ENCODE data around the gene UBE2A. TPM values are rescaled to one million over a fixed set of nuclear protein-coding genes. Genes with fewer than 3 reads are reported as not detected.

Gene UBE2A
- 36.6 and 48.1 TPM in 2 replicates for polyA plus RNA-seq (2014; cell fraction: cytosol; rRNA removed)
- 45.3 and 64.4 TPM in 2 replicates for polyA plus RNA-seq (2014; cell fraction: nucleus; rRNA removed)

- DNase-seq (ENCODE audit: low spot score) = peak; percentile 87
Observed at GRCh38 chrX:119574394-119575266, at the start of gene UBE2A. Gene UBE2A (plus strand): TSS chrX:119574563. CDS start chrX:119574712, 149 bp downstream.

DNA sequence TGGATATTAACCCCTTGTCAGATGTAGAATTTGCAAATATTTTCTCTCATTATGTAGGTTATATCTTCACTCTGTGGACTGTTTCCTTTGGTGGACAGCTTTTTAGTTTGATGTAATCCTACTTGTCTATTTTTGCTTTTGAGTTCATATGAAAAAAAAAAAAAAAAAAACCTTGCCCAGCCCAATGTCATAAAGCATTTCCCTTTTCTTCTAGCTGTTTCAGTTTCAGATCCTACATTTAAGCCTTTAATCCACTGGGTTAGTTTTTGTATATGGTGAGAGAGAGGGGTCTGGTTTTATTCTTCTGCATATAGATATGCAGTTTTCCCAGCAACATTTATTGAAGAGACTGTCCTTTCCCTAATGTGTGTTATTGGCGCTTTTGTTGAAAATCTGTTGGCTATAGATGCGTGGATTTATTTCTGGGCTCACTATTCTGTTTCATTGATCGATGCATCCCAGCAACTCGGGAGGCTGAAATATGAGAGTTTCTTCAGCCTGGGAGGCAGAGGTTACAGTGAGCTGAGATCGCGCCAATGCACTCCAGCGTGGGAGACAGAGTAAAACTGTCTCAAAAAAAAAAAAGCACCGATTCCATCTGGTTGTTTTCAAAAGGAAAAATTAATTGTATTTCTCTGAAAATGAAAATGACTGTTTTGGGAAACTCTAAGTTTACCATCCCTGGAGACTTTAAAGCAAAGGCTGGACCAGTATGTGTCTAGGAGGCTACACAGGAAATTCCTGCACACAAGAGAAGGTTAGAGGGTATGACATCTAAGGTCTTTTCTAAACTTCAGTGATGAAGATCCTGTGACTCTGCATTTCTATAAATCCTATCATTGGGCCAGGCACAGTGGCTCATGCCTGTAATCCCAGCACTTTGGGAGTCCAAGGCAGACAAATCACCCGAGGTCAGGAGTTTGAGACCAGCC, 44.8 kb upstream of the UBE2A start:
- no peak for DNase-seq (ENCODE audit: low spot score)

DNA sequence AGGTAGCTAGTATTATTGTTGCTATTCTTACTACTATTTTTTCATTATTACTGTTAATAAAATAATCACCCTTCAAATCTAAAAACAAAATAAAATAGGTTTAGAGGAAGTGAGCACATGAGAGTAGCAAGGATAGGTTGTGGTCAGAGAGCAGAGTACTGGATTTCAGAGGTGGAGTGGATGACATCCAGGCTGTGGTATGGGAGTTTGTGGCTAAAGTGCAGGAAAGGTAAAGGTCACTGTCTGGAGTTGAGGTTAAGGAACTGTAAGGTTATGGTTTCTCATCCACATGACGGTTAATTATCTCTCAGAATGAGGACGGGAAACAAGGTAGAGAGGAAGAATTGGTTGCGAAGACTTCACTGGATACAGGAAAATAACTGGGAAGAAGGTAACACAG, 36.9 kb upstream of the UBE2A start:
- no peak for DNase-seq (ENCODE audit: low spot score)

DNA sequence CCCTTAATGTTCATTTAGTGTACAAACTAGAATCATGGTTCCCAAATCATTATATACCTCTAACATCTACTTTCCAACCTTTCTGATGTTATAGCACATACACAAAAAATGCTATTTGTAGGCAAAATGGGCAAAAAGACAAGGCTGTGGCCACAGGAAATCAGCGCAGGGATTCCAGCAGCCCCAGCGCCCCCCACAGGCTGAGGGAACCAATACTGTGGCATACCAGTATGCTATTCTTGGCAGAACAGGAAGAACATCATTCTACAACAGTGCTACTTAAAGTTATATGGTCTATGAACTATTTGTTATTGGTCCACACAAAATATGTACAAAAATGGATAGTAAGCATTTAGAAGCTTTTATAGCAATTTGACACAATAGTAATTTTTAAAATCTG, 34.5 kb upstream of the UBE2A start:
- DNase-seq (ENCODE audit: low spot score) = no peak

GRCh38 chrX:119541188-119541587, 33.2 kb upstream of the UBE2A start:
- DNase-seq (ENCODE audit: low spot score) = no peak

GRCh38 chrX:119549327-119550016, 24.9 kb upstream of the UBE2A start:
- no peak for DNase-seq (ENCODE audit: low spot score)

DNA sequence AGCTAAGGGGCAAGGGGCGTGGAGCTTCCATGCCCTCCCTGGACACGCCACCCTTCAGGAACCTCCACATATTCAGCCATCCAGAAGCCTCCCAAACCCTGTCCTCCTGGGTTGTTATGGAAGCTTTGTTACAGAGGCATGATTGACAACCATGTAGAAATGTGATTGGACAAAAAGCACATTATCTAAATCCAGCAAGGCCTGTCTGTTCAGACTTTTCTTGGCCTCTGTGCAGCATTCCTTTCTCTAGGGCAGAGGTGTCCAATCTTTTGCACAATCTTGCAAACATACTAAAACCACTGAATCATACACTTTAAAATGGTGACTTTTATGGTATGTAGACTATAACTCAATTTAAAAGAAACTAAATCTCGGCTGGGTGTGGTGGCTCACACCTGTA, 21.9 kb upstream of the UBE2A start:
- no peak for DNase-seq (ENCODE audit: low spot score)

DNA sequence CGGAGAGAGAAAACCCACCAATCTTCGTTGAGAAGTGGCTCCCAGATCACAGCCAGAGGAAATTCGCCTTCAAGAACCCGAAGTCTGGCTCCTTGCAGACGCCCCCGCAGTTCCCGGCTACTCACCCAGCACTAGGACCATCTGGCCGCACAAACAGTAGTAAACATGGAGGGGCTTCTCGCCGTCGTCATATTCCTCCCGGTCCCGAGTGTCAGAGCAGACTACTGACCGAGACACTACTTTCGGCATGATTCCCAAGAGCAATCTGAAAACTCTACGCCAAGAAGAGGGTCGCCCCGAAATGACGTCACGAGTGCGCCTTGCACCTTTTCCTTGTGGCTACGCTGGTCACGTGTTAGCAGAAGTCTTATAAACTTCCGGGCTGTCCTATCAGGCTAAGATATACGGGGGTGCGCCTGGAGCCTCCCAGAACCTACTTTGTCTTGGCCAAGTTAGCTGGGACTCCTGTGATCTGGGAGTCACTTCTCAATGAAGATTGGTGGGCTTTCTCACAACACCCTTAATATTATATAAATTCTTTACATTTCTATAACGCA, 9.2 kb upstream of the UBE2A start, which contains the start of gene STEEP1:
Gene STEEP1 (minus strand): TSS at position 303 of the 557 bp plus-strand sequence. CDS start 54 bp downstream, at position 249.
- DNase-seq (ENCODE audit: low spot score) = peak; percentile 95

DNA sequence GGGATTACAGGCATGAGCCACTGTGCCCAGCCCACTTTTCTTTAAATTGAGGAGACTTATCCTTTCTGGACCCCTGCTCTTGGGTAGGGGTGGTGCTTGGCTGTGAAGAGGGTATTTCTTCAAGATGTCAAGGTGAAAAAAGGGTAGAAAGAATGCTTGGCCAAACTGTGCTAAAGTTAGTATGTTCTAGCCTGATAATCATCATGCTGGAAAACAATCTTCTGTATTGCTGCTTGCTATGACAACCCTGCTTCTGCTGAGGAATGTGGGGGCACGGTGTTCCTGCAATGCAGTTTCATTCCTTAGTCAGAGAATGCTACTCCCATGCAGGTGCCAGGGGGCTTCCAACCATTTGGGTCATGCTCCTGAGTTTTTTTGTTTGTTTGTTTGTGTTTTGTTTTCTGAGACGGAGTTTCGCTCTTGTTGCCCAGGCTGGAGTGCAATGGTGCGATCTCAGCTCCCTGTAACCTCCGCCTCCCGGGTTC, 4.0 kb upstream of the UBE2A start:
- DNase-seq (ENCODE audit: low spot score) = no peak

- no peak for DNase-seq (ENCODE audit: low spot score)
Observed at GRCh38 chrX:119573222-119573621, 1.1 kb upstream of the UBE2A start.

- no peak for DNase-seq (ENCODE audit: low spot score)
Observed at GRCh38 chrX:119573840-119574393, 446 bp upstream of the UBE2A start.

DNA sequence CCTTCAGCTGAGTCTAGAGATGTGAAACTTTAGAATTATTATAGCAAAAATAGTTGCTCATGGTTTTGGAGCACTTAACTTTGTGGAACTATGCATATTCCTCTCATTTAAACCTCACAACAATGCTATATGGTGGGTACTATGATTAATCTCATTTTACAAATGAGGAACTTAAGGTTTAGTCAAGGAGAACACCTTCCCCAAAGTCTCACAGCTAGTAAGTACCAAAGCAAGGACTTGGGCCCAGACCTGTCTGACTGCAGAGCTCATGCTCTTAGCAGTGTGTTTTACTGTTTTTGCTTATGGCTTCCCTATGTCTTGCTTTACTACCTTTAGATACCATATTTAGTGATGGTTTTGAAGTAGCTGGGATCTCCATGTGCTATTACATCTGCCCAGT, 5.1 kb downstream of the UBE2A start:
- no peak for DNase-seq (ENCODE audit: low spot score)

DNA sequence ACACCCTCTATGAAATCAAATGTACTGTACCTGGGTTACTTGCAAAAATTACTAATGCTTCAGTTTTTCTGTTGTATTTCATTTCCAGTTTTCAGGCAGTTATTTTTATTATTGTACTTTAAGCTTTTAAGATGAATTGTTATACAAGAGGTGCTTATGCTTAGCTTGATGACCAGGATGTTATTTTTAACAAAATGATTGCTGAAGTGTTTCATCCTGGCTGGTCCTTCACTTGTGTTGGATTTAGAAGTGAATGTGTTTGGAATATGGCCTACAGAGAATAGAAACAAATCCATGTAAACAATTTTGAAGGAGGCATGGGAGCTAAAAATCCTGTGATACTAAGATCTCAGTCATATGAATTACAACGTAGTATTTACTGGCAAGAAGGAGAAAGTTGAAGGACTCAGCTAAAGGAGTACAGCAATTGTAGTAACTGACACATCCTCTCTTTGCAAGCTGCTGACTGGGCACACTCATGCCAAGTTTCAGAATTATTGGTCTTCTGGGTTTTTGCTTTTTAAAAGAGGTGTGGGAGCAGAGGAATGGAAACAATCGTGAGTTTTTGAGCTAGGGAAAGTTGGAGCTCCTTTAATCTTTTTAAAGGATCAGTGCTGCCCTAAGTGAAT, 9.2 kb downstream of the UBE2A start:
- no peak for DNase-seq (ENCODE audit: low spot score)

DNA sequence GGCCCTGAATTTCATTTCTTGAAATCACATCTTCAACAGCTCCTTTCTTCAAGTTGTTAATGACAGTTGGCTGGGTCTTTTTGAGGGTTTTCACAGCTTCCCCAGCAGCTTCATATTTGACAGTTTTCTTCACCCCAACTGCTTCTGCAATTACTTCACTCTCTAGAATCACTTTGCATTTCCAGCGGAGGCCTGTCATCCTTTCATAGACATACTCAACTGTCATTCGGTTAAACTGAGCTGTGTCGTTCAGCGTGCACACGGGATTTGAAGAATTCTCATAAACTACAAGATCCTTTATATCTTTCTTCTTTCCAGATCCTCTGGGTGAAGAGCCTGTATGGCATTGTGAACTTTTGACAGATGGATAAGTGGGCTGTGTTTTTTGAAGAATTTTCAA, 15.4 kb downstream of the UBE2A start:
- DNase-seq (ENCODE audit: low spot score) = no peak

GRCh38 chrX:119602701-119603255, 28.4 kb downstream of the UBE2A start:
- DNase-seq (ENCODE audit: low spot score) = no peak

GRCh38 chrX:119604766-119605463, 30.6 kb downstream of the UBE2A start:
- no peak for DNase-seq (ENCODE audit: low spot score)

GRCh38 chrX:119605464-119606279, 31.3 kb downstream of the UBE2A start:
- peak; percentile 3 for DNase-seq (ENCODE audit: low spot score)

DNA sequence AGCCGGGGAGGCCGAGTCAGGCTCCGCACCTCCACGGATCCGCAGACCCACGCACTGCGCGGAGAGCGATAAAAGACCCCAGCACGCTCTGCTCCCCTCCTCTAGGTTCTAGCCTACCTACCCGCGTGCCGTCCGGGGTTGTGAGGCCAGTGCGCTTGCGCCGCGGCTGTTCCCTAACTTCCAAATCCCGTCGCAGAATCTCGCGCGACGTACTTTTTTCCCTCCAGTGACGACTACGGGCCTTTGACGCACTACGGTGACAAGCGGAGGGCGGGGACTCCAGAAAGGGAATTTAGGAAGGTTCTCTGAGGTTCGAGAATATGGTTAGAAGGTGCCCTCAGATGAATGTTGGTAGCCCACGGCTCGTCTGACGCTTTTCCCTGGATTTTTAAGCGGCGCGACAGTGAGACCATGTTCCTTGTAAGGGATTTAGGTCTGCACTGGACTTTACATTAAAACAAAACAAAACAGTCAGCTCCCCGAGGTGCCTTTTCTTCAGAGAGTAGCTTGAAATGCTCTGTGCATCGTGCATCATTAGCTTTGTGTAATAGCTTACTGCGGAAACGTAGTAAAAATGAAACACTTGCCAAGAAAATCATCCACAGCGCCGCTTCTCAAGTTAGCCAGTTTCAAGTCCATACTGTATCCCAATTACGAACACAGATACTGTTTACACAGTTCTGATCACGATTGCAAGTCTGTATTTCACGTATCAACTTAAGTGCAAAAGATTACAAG, 32.1 kb downstream of the UBE2A start, which contains the start of gene NKRF:
Gene NKRF (minus strand): TSS at position 145 of the 738 bp plus-strand sequence.
- peak; percentile 92 for DNase-seq (ENCODE audit: low spot score)
